HG03457 (cell line): ENCODE data around the gene DAAM2.

Experiments used
- ATAC-seq: cut with Tn5 transposase; IDR thresholded peaks from one replicate; pipeline ENCODE4 v1.9.1; 2021; ENCODE audit warnings: moderate number of reproducible peaks; ENCODE audit not compliant: unreplicated experiment

DAAM2 gene

GRCh38 chr6:39947611-39948068, 155.5 kb downstream of the DAAM2 start:
- ATAC-seq, result no peak

DNA sequence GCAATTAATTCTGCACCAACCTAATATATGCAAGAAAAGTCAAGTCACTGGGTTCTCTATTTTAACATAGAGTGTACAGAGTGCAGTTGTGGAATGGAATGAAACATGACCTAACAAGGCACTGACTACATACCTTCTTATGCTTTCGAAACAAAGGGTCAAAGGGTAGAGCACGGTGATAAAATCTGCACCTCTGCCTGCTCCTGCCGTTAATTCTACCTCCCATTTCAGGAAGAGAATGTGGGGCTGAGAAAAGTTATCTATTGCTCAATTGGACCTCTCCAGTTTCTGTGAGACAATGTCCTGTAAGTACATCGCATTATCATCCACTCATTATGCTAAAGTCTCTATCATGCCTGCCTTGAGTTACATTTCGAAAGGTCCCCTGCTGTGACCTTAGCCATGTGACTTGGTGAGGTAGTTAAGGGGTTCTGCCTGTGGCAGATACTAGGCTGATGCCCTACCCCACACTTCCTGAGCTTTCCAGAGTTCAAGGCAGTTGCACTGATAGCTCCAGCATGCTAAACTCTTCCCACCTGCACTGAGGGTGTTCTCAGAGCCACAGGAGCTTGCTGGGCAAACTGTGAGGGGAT, 156.1 kb downstream of the DAAM2 start:
- no peak for ATAC-seq

GRCh38 chr6:39950125-39950720, 158.0 kb downstream of the DAAM2 start:
- ATAC-seq, result no peak

DNA sequence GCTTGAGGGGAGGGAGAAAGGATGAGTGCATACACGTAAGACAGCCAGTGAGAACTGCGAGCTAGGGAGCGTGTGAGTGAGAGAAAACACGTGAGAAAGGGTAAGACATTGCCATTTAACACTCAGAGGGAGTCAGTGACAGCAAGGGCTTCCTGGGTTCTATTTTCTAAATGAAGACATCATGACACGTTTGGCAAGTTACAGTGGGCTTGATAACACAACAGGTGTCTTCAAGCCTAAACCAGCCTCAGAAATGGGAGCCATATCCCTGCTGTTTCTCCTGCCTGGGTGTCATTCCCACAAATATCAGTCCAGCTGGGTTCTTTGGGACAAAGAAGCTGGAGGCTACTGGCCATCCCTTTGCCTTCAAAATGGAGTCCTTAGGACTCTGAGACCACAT, 159.0 kb downstream of the DAAM2 start:
- no peak for ATAC-seq

- no peak for ATAC-seq
Measured at GRCh38 chr6:39951716-39952115, 159.5 kb downstream of the DAAM2 start.

DNA sequence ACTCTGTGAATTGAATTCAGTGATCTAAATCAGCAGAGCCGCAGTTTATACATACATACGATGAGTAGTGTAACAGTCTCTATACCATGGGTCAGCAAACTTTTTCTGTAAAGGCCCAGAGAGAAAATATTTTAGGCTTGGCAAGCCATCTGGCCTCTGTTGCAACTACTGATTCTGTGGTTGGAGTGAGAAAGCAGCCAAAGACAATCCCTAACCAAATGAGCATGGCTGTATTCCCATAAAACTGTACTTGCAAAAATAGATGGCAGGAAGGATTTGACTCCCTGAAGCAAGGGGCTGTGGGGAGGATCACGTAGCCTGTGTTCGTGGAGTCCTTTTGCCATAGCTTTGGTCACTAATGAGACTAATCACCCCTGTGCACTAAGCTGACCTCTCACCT, 160.0 kb downstream of the DAAM2 start:
- no peak for ATAC-seq

DNA sequence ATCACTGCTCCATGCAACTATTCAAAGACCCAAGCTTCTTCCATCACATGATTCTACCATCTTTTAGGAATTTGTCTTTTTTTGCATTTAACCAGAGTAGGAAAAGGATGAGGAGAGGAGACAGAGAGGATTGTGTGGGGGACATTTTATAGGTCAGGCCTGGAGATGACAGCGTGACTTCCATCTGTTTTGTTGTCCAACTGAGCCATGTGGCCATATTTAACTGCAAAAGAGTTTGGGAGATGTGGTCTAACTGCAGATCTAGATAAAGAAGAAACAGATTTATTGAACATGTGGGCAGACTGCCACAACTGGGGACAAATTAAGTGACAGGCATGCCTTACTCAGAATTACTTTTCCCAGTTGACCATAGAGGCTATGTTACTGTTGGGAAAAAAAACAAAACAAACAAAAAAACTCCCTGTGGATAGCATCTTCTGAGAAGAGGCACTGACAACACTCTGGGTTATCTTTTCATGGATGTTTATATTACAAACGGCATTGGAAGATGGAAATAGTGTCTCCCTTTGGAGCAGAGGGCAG, 161.0 kb downstream of the DAAM2 start:
- ATAC-seq, result no peak
